A673 (cell line): ENCODE data around the gene C8B. TPM values are rescaled to one million over a fixed set of nuclear protein-coding genes. Genes with fewer than 3 reads are reported as not detected.
A peak's percentile ranks its signal among the peaks of the same experiment; 100 is the strongest.

Experiments used
- BruUV-seq: library from RNA; stranded (reverse); fragments of 400-500 nt; replicated peaks from 2 replicates; lab custom pipeline; 2021; lab: Mats Ljungman, UMichigan
- CTCF ChIA-PET: fragments of 300-600 bp; sonication (Branson Sonifier 250); formaldehyde crosslinking; loops from one replicate; lab custom pipeline; 2022; ENCODE audit warnings: antibody characterized with exemption; lab: Charles Lee
- POLR2A ChIA-PET: fragments of 300-600 bp; sonication (Branson Sonifier 250); formaldehyde crosslinking; loops from one replicate; lab custom pipeline; 2022; ENCODE audit warnings: antibody characterized with exemption; ENCODE audit not compliant: low non-redundant PET; lab: Charles Lee
- DNase-seq: peaks from one replicate; pipeline ENCODE4 v3.0.0-alpha.2; 2015; ENCODE audit warnings: low spot score
- H3K27ac ChIP-seq: fragments of 200-600 bp; sonication (generic); 2 replicates; pipeline ENCODE4 v1.5.1; 2016; ENCODE audit warnings: mixed run types, low read depth, mild to moderate bottlenecking, mixed read lengths, antibody characterized with exemption, low read length; ENCODE audit not compliant: poor library complexity, severe bottlenecking
- H3K27me3 ChIP-seq: fragments of 200-600 bp; sonication (generic); replicated peaks from 2 replicates; pipeline ENCODE4 v1.6.1; 2017; ENCODE audit warnings: mixed run types, low read depth, mild to moderate bottlenecking, mixed read lengths, antibody characterized with exemption, low read length; ENCODE audit not compliant: insufficient read depth, poor library complexity
- H3K36me3 ChIP-seq: fragments of 200-600 bp; sonication (generic); 2 replicates; pipeline ENCODE4 v1.6.1; 2016; ENCODE audit warnings: mixed run types, mild to moderate bottlenecking, mixed read lengths, antibody characterized with exemption, low read length; ENCODE audit not compliant: insufficient read depth, poor library complexity, severe bottlenecking
- H3K4me1 ChIP-seq: fragments of 200-600 bp; sonication (generic); 2 replicates; pipeline ENCODE4 v1.6.1; 2017; ENCODE audit warnings: mixed run types, mild to moderate bottlenecking, mixed read lengths, antibody characterized with exemption, low read length; ENCODE audit not compliant: insufficient read depth, poor library complexity, severe bottlenecking
- H3K4me3 ChIP-seq: fragments of 200-600 bp; sonication (generic); 2 replicates; pipeline ENCODE4 v1.5.1; 2016; ENCODE audit warnings: low read depth, mixed run types, mild to moderate bottlenecking, mixed read lengths, low read length; ENCODE audit not compliant: poor library complexity, severe bottlenecking
- H3K9me3 ChIP-seq: fragments of 200-600 bp; sonication (generic); 2 replicates; pipeline ENCODE4 v1.6.1; 2016; ENCODE audit warnings: mixed run types, low read depth, mild to moderate bottlenecking, mixed read lengths, antibody characterized with exemption, low read length; ENCODE audit not compliant: poor library complexity, severe bottlenecking
- CTCF ChIP-seq: fragments of 300-800, 200-600 bp; sonication (generic); conservative IDR thresholded peaks from 2 replicates; pipeline ENCODE4 v1.5.1; 2017; ENCODE audit warnings: low read depth, mild to moderate bottlenecking, antibody characterized with exemption, low read length, moderate library complexity, mixed read lengths
- EZH2 ChIP-seq: fragments of 200-600 bp; sonication (generic); IDR thresholded peaks from 2 replicates; pipeline ENCODE4 v1.6.1; 2017; ENCODE audit warnings: borderline replicate concordance, low read depth, mild to moderate bottlenecking, mixed read lengths, antibody characterized with exemption, low read length; ENCODE audit not compliant: poor library complexity, severe bottlenecking
- intact Hi-C: fragments of 100-400 bp; cut with micrococcal nuclease; formaldehyde crosslinking; loops from one replicate; pipeline ENCODE4 v1.10.0; 2022; ENCODE audit not compliant: unreplicated experiment
- total RNA-seq: library from RNA; stranded (reverse); gene quantifications from 2 replicates; pipeline ENCODE4 v1.2.3, GENCODE V29; 2021

C8B gene
- total RNA-seq, 1 experiment from 2014 or later, result 0.39 TPM

DNA sequence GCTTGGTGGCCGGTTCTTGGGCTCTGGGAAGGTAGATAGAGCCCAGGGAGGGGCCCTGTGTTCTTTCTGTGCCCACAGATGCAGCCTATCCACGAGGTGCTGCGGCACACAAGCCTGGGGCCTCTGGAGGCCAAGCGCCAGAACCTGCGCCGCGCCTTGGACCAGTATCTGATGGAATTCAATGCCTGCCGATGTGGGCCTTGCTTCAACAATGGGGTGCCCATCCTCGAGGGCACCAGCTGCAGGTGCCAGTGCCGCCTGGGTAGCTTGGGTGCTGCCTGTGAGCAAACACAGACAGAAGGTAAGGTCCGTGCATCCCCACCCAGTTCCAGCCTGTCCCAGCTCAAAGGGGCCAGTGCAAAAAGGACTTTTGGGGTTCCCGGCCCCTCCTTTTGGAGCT, 53.5 kb downstream of the C8B start:
- ChIA-PET CTCF (no interaction called here), POLR2A (no interaction called here)
- BruUV-seq, result no TSS peak
- Histone ChIP-seq H3K27me3 (no peaks in the 10 kb centered on the region), H3K9me3 (no peaks in the 10 kb centered on the region), H3K4me3 (no peak overlapping the region), H3K4me1 (no peaks in the 10 kb centered on the region), H3K27ac (no peak overlapping the region), H3K36me3 (no peaks in the 10 kb centered on the region)
- DNase-seq, result no peak
- TF ChIP-seq EZH2, result no peak
- no peak for TF ChIP-seq CTCF
- intact Hi-C loops, result no loop called here

DNA sequence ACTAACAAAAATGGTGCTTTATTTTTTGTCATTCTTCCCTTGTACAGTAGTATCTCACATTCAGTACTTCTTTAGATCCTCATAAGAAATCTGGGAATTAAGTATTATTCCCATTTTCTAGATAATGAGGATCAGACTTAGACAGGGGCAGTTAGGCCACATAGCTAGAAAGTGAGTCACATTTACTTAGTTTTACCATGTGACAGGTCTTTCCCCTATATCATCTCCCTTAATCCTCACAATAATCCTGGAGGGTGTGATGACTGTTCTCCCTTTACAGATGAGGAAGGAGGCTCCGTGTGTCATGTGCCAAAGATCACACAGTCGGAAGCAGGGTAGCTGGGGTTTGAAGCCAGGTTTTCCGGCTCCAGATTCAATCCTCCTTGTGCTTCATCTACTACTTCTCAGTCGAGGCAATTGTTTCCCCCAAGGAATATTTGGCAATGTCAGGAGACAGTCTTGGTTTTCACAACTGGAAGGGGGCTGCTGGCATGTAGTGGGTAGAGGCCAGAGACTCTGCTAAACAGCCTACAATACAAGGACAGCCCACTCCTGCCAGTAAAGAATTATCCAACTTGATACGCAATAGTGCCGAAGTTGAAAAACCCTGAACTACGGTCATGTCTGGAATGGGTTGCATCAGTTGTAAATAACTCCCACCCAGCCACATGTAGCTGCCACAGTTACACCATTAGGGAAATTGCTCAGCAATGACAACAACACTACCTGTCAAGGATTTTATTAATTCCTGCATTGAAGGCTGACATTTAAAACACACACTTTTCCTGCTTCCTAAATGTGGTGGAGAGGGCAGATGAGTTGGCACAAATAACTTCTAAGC, 54.5 kb downstream of the C8B start:
- peak; percentile 41 for DNase-seq
- H3K4me1 ChIP-seq, result no peaks in the 10 kb centered on the region
- no peak overlapping the region for H3K27ac ChIP-seq
- intact Hi-C loops, result no loop called here
- BruUV-seq, result no TSS peak
- no peaks in the 10 kb centered on the region for H3K27me3 ChIP-seq
- no peaks in the 10 kb centered on the region for H3K36me3 ChIP-seq
- TF ChIP-seq EZH2 (no peak), CTCF (no peak)
- ChIA-PET CTCF (no interaction called here), POLR2A (no interaction called here)
- H3K4me3 ChIP-seq, result no peak overlapping the region
- H3K9me3 ChIP-seq, result no peaks in the 10 kb centered on the region

- ChIA-PET POLR2A (no interaction called here), CTCF (no interaction called here)
- no peaks in the 10 kb centered on the region for H3K9me3 ChIP-seq
- no peaks in the 10 kb centered on the region for H3K36me3 ChIP-seq
- intact Hi-C loops, result no loop called here
- H3K27me3 ChIP-seq, result no peaks in the 10 kb centered on the region
- H3K27ac ChIP-seq, result no peak overlapping the region
- TF ChIP-seq CTCF (no peak), EZH2 (no peak)
- H3K4me1 ChIP-seq, result no peaks in the 10 kb centered on the region
- BruUV-seq, result no TSS peak
- H3K4me3 ChIP-seq, result no peak overlapping the region
- DNase-seq, result no peak
Measured at GRCh38 chr1:56910441-56910985, 55.3 kb downstream of the C8B start.
